Measurements from ENCODE around the gene SGMS1.

SGMS1 gene

DNA sequence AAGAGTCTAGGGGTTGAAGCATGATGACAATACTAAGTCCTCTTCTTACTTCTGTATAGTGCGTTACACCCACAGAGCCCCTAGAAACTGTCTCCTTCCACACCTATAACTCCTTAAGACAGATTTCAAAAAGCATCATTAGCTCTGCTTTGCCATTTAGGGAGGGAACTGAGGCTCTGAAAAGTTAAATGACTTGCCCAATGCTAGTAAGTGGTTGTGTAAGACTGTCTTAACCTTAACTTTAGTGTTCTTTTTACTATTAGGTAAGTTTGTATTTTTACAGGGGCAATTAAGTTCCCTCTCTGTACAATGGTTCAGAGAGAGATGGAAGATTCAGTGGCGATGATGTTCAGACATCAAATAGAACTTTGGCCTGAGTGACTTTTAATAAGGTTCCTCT, 299.7 kb downstream of the SGMS1 start:
- no peak for DNase-seq (ENCODE audit: low read depth)
- no peak for TF ChIP-seq CTCF (IDR thresholded peaks at IDR 0.05; ENCODE audit: insufficient read depth, low read depth, low read length, missing control alignments)
- no peak overlapping the region for H3K4me3 ChIP-seq (ENCODE audit: low read depth, low read length)

- no peak overlapping the region for H3K4me3 ChIP-seq (ENCODE audit: low read depth, low read length)
- peak; percentile 52 for DNase-seq (ENCODE audit: low read depth)
- TF ChIP-seq CTCF (IDR thresholded peaks at IDR 0.05; ENCODE audit: insufficient read depth, low read depth, low read length, missing control alignments): no peak
These were observed 301.7 kb downstream of the SGMS1 start for GRCh38 chr10:50322077-50322476.

DNA sequence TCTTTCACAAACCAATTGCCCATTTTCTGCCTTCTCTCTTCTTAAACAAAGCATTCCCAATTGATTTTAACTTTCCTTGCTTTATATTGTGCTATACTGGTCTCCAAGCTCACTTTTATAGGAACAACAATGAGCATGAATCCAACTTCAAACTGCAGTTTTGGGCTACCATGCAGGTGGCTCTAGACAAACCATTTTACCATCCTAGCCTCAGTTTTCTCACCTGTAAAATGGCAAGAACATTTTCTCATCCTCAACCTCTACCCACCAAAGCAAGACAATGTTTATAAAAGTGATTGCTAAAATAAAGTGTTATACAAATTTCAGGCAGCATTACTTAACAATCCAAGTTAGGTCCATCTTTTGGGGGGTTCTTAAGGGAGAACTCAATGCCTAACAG, 305.6 kb downstream of the SGMS1 start:
- DNase-seq (ENCODE audit: low read depth): no peak
- TF ChIP-seq CTCF (IDR thresholded peaks at IDR 0.05; ENCODE audit: insufficient read depth, low read depth, low read length, missing control alignments): no peak
- H3K4me3 ChIP-seq (ENCODE audit: low read depth, low read length): no peak overlapping the region

- TF ChIP-seq CTCF (IDR thresholded peaks at IDR 0.05; ENCODE audit: insufficient read depth, low read depth, low read length, missing control alignments): no peak
- DNase-seq (ENCODE audit: low read depth): no peak
- H3K4me3 ChIP-seq (ENCODE audit: low read depth, low read length): no peak overlapping the region
These were observed 306.8 kb downstream of the SGMS1 start for GRCh38 chr10:50316695-50317648.

DNA sequence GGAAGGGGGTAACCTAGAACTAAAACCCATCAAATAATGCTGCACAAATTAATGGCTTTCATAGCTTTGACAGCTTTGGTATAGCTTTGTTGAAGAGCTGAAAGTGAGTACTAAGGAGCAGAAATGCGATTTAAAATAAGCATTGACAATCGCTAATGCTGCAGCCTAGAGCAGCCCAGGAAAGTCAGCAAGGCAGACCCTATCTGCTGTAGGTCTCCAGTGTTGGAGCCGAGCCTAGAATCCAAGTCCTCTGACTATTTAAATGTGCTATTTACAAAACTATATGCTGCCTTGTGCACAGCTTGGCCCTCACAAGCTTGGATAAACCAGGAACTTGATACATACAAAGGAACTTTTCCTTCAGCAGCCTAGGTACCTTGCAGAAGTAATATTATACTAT, 307.6 kb downstream of the SGMS1 start:
- no peak for DNase-seq (ENCODE audit: low read depth)
- H3K4me3 ChIP-seq (ENCODE audit: low read depth, low read length): no peak overlapping the region
- no peak for TF ChIP-seq CTCF (IDR thresholded peaks at IDR 0.05; ENCODE audit: insufficient read depth, low read depth, low read length, missing control alignments)

DNA sequence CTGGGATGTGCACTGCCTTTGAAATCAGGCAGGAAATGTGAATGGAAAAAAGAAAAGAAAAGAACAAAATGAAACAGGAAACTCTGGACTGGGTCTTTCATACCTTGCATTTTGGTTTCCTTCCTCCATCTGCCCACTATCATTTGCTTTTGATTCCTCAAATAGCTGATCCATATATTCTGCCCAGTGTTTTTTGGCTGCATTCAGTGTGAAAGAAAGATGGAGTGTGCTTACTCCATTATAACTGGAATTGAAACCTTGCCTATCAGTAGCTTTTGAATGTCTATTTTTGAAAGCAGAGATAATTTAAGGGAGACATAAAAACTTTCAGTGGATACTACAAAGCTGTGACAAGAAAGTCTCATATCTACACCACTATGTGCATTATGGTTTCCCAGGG, 308.3 kb downstream of the SGMS1 start:
- TF ChIP-seq CTCF (IDR thresholded peaks at IDR 0.05; ENCODE audit: insufficient read depth, low read depth, low read length, missing control alignments): no peak
- no peak overlapping the region for H3K4me3 ChIP-seq (ENCODE audit: low read depth, low read length)
- DNase-seq (ENCODE audit: low read depth): no peak
